GM12875 (cell line): Measurements from ENCODE around the gene VPS13D.

Source experiments
- H3K4me3 ChIP-seq: one replicate; pipeline ENCODE4 v1.5.1; 2011; ENCODE audit warnings: low read depth, low read length, control low read depth
- CTCF ChIP-seq: IDR thresholded peaks from 2 replicates; pipeline ENCODE4 v1.5.1; 2011; ENCODE audit warnings: low read depth, mild to moderate bottlenecking, control low read depth, inconsistent platforms, low read length, moderate library complexity, borderline replicate concordance; ENCODE audit not compliant: insufficient read depth

VPS13D gene

GRCh38 chr1:12434686-12435085 is 204.9 kb downstream of the VPS13D start:
- H3K4me3 ChIP-seq: no peak overlapping the region
- TF ChIP-seq CTCF: no peak

- TF ChIP-seq CTCF: no peak
- no peak overlapping the region for H3K4me3 ChIP-seq
Measured at GRCh38 chr1:12435639-12436344, 206.0 kb downstream of the VPS13D start.

GRCh38 chr1:12436345-12436658 is 206.5 kb downstream of the VPS13D start:
- no peak overlapping the region for H3K4me3 ChIP-seq
- TF ChIP-seq CTCF: no peak

GRCh38 chr1:12436817-12437599 is 207.2 kb downstream of the VPS13D start:
- no peak overlapping the region for H3K4me3 ChIP-seq
- TF ChIP-seq CTCF: no peak

GRCh38 chr1:12437629-12438028 is 207.8 kb downstream of the VPS13D start:
- TF ChIP-seq CTCF: no peak
- H3K4me3 ChIP-seq: no peak overlapping the region

GRCh38 chr1:12438349-12438924 is 208.6 kb downstream of the VPS13D start:
- no peak for TF ChIP-seq CTCF
- no peak overlapping the region for H3K4me3 ChIP-seq
